Nephron (organoid): ENCODE measurements around the gene STARD5.

ENCODE experiments used
- H3K27ac Mint-ChIP-seq, 3 experiments: 2 replicates each; pipeline ENCODE4 v1.8.0; 2020; ENCODE audit warnings: mixed read lengths in 3 of 3, mild to moderate bottlenecking in 2 of 3, moderate library complexity in 1 of 3
- H3K27me3 Mint-ChIP-seq: 2 replicates; pipeline ENCODE4 v1.8.0; 2021; ENCODE audit warnings: low read depth, mild to moderate bottlenecking, moderate library complexity, mixed read lengths
- H3K36me3 Mint-ChIP-seq: 2 replicates; pipeline ENCODE4 v1.8.0; 2020; ENCODE audit warnings: low read depth, mixed read lengths
- H3K4me1 Mint-ChIP-seq: 2 replicates; pipeline ENCODE4 v1.8.0; 2020; ENCODE audit warnings: mixed read lengths
- H3K4me3 Mint-ChIP-seq, 3 experiments: 2 replicates each; pipeline ENCODE4 v1.8.0; 2020; ENCODE audit warnings: mild to moderate bottlenecking in 3 of 3, mixed read lengths in 3 of 3, moderate library complexity in 2 of 3
- H3K9me3 Mint-ChIP-seq: 2 replicates; pipeline ENCODE4 v1.8.0; 2020; ENCODE audit warnings: mixed read lengths
- TF ChIP-seq, protein P1 (sequence below), 3 experiments: fragments of 200-600 bp; sonication (generic); IDR thresholded peaks; one replicate each; pipeline ENCODE4 v1.5.0; 2021; ENCODE audit warnings: antibody characterized with exemption in 3 of 3; ENCODE audit not compliant: unreplicated experiment in 3 of 3

The STARD5 gene

GRCh38 chr15:81341351-81341750 lies 17.4 kb upstream of the STARD5 start:
- Mint-ChIP-seq H3K4me3 (no peak overlapping the region), H3K27ac (no peak overlapping the region), H3K4me1 (peaks cover 31% of the 10 kb centered on the region), H3K36me3 (no peaks in the 10 kb centered on the region), H3K27me3 (peaks cover 11% of the 10 kb centered on the region), H3K9me3 (no peaks in the 10 kb centered on the region)
- TF ChIP-seq, protein P1, sequence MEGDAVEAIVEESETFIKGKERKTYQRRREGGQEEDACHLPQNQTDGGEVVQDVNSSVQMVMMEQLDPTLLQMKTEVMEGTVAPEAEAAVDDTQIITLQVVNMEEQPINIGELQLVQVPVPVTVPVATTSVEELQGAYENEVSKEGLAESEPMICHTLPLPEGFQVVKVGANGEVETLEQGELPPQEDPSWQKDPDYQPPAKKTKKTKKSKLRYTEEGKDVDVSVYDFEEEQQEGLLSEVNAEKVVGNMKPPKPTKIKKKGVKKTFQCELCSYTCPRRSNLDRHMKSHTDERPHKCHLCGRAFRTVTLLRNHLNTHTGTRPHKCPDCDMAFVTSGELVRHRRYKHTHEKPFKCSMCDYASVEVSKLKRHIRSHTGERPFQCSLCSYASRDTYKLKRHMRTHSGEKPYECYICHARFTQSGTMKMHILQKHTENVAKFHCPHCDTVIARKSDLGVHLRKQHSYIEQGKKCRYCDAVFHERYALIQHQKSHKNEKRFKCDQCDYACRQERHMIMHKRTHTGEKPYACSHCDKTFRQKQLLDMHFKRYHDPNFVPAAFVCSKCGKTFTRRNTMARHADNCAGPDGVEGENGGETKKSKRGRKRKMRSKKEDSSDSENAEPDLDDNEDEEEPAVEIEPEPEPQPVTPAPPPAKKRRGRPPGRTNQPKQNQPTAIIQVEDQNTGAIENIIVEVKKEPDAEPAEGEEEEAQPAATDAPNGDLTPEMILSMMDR (IDR thresholded peaks at IDR 0.05; ENCODE audit: unreplicated experiment in 3 of 3) = no peak

GRCh38 chr15:81339851-81340250 lies 15.9 kb upstream of the STARD5 start:
- no peaks in the 10 kb centered on the region for H3K9me3 Mint-ChIP-seq
- peaks cover 37% of the 10 kb centered on the region for H3K4me1 Mint-ChIP-seq
- H3K4me3 Mint-ChIP-seq = no peak overlapping the region
- TF ChIP-seq, protein P1 (IDR thresholded peaks at IDR 0.05; ENCODE audit: unreplicated experiment in 3 of 3) = no peak
- peaks cover 11% of the 10 kb centered on the region for H3K27me3 Mint-ChIP-seq
- no peaks in the 10 kb centered on the region for H3K36me3 Mint-ChIP-seq
- no peak overlapping the region for H3K27ac Mint-ChIP-seq

- Mint-ChIP-seq H3K36me3 (no peaks in the 10 kb centered on the region), H3K27ac (peak overlapping the region in 1 of 3 experiments; percentile 80), H3K4me3 (no peak overlapping the region), H3K9me3 (no peaks in the 10 kb centered on the region), H3K4me1 (peaks cover 43% of the 10 kb centered on the region), H3K27me3 (peaks cover 11% of the 10 kb centered on the region)
- TF ChIP-seq, protein P1 (IDR thresholded peaks at IDR 0.05; ENCODE audit: unreplicated experiment in 3 of 3) = no peak
Measured at GRCh38 chr15:81339321-81339720, 15.4 kb upstream of the STARD5 start.

- TF ChIP-seq, protein P1 (IDR thresholded peaks at IDR 0.05; ENCODE audit: unreplicated experiment in 3 of 3) = no peak
- Mint-ChIP-seq H3K4me3 (peak overlapping the region in 1 of 3 experiments; percentile 9), H3K27ac (peak overlapping the region in 2 of 3 experiments; percentile 80 to 81), H3K9me3 (no peaks in the 10 kb centered on the region), H3K27me3 (peaks cover 11% of the 10 kb centered on the region), H3K4me1 (peaks cover 45% of the 10 kb centered on the region), H3K36me3 (no peaks in the 10 kb centered on the region)
Measured at GRCh38 chr15:81338170-81339007, 14.4 kb upstream of the STARD5 start.

GRCh38 chr15:81337713-81338157 lies 13.8 kb upstream of the STARD5 start:
- no peaks in the 10 kb centered on the region for H3K36me3 Mint-ChIP-seq
- H3K27ac Mint-ChIP-seq = peak overlapping the region in 2 of 3 experiments; percentile 80 to 81
- H3K4me3 Mint-ChIP-seq = no peak overlapping the region
- H3K4me1 Mint-ChIP-seq = peaks cover 45% of the 10 kb centered on the region
- no peaks in the 10 kb centered on the region for H3K9me3 Mint-ChIP-seq
- TF ChIP-seq, protein P1 (IDR thresholded peaks at IDR 0.05; ENCODE audit: unreplicated experiment in 3 of 3) = no peak
- peaks cover 15% of the 10 kb centered on the region for H3K27me3 Mint-ChIP-seq

DNA sequence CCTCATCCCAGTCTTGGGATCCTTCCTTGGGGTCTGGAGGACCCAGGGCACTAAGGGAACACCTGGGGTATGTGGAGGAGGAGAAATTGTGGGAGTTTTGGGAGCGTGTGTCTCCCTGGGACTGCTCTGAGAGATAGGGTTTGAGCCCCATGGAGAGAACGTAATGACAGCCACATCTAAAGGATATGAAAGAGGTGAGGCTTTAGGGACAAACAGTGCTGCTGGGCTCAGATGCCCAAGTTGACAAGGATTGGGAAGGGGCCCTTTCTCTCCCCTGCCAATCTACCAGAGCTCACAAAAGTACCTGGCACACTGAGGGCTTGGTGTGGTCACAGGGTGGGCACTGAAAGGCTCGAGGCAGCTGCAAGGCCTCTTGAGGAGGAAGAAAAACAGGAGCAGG lies 13.3 kb upstream of the STARD5 start:
- Mint-ChIP-seq H3K4me1 (peaks cover 45% of the 10 kb centered on the region), H3K27ac (no peak overlapping the region), H3K4me3 (no peak overlapping the region), H3K27me3 (peaks cover 15% of the 10 kb centered on the region), H3K9me3 (no peaks in the 10 kb centered on the region), H3K36me3 (no peaks in the 10 kb centered on the region)
- TF ChIP-seq, protein P1 (IDR thresholded peaks at IDR 0.05; ENCODE audit: unreplicated experiment in 3 of 3) = no peak
